PC-3 (cell line): ENCODE results near the gene GAS2L3. TPM values are rescaled to one million over a fixed set of nuclear protein-coding genes. Genes with fewer than 3 reads are reported as not detected.
A peak's percentile ranks its signal among the peaks of the same experiment; 100 is the strongest.

Experiments
- ATAC-seq: fragments of 200-7000 bp; cut with Tn5 transposase; 2 replicates; pipeline ENCODE4 v1.9.1; 2020; ENCODE audit warnings: mild to moderate bottlenecking, moderate library complexity
- BruUV-seq: library from RNA; stranded (reverse); fragments of 400-500 nt; replicated peaks from 2 replicates; lab custom pipeline; 2021; lab: Mats Ljungman, UMichigan
- CTCF ChIA-PET: fragments of 300-600 bp; sonication (Branson Sonifier 250); formaldehyde crosslinking; loops from one replicate; lab custom pipeline; 2022; ENCODE audit warnings: antibody characterized with exemption; lab: Charles Lee
- POLR2A ChIA-PET: fragments of 300-600 bp; sonication (Branson Sonifier 250); formaldehyde crosslinking; loops from one replicate; lab custom pipeline; 2022; ENCODE audit warnings: antibody characterized with exemption; ENCODE audit not compliant: unreplicated experiment; lab: Charles Lee
- DNase-seq: peaks from one replicate; pipeline ENCODE4 v3.0.0-alpha.2; 2015
- H2AFZ ChIP-seq: fragments of 300-600 bp; sonication (generic); 2 replicates; pipeline ENCODE4 v1.6.0; 2016; ENCODE audit warnings: antibody characterized with exemption, low read length
- H3F3A ChIP-seq: fragments of 300-600 bp; sonication (generic); one replicate; pipeline ENCODE4 v1.6.0; 2017; ENCODE audit warnings: antibody characterized with exemption, low read length, control low read depth, mild to moderate bottlenecking; ENCODE audit not compliant: unreplicated experiment
- H3K27ac ChIP-seq: fragments of 300-600 bp; sonication (generic); 2 replicates; pipeline ENCODE4 v1.5.1; 2016; ENCODE audit warnings: mild to moderate bottlenecking, low read length
- H3K27me3 ChIP-seq: fragments of 300-600 bp; sonication (generic); 2 replicates; pipeline ENCODE4 v1.6.1; 2016; ENCODE audit warnings: low read length, mixed read lengths
- H3K36me3 ChIP-seq: fragments of 300-600 bp; sonication (generic); 2 replicates; pipeline ENCODE4 v1.6.1; 2016; ENCODE audit warnings: low read depth, mixed run types, low read length, mixed read lengths
- H3K4me1 ChIP-seq: fragments of 300-600 bp; sonication (generic); 2 replicates; pipeline ENCODE4 v1.5.1; 2016; ENCODE audit warnings: low read length; ENCODE audit not compliant: insufficient read depth
- H3K4me2 ChIP-seq: fragments of 300-600 bp; sonication (generic); 2 replicates; pipeline ENCODE4 v1.6.0; 2016; ENCODE audit warnings: low read length
- H3K4me3 ChIP-seq: fragments of 300-600 bp; sonication (generic); 2 replicates; pipeline ENCODE4 v1.5.1; 2016; ENCODE audit warnings: mild to moderate bottlenecking, low read length, mixed read lengths
- H3K79me2 ChIP-seq: fragments of 300-600 bp; sonication (generic); 2 replicates; pipeline ENCODE4 v1.6.1; 2017; ENCODE audit warnings: low read length, mixed read lengths
- H3K9ac ChIP-seq: fragments of 300-600 bp; sonication (generic); 2 replicates; pipeline ENCODE4 v1.6.0; 2016; ENCODE audit warnings: mild to moderate bottlenecking, low read length
- H3K9me2 ChIP-seq: fragments of 300-600 bp; sonication (generic); replicated peaks from 2 replicates; pipeline ENCODE4 v1.6.1; 2016; ENCODE audit warnings: mixed run types, low read length, mixed read lengths
- H3K9me3 ChIP-seq: fragments of 300-600 bp; sonication (generic); 2 replicates; pipeline ENCODE4 v1.6.1; 2016; ENCODE audit warnings: low read length, mixed read lengths
- H4K20me1 ChIP-seq: fragments of 300-600 bp; sonication (generic); 2 replicates; pipeline ENCODE4 v1.6.1; 2016; ENCODE audit warnings: low read length, mixed read lengths
- EZH2 ChIP-seq: fragments of 300-600 bp; sonication (generic); IDR thresholded peaks from one replicate; pipeline ENCODE4 v1.6.1; 2017; ENCODE audit warnings: antibody characterized with exemption, mild to moderate bottlenecking, low read length; ENCODE audit not compliant: unreplicated experiment
- EZH2phosphoT487 ChIP-seq: fragments of 300-600 bp; sonication (generic); IDR thresholded peaks from 2 replicates; pipeline ENCODE4 v1.6.1; 2018; ENCODE audit warnings: mild to moderate bottlenecking, antibody characterized with exemption, low read length, borderline replicate concordance
- intact Hi-C: fragments of 100-400 bp; cut with micrococcal nuclease; formaldehyde crosslinking; loops from 2 replicates; pipeline ENCODE4 v1.9.0; 2023
- total RNA-seq: library from RNA; depleted of rRNA; stranded (reverse); fragments of >200 nt; gene quantifications from 2 replicates; pipeline ENCODE4 v1.2.3, GENCODE V29; 2014
- TF ChIP-seq, protein P1 (sequence below): fragments of 300-600 bp; sonication (generic); conservative IDR thresholded peaks from 2 replicates; pipeline ENCODE4 v1.5.1; 2017; ENCODE audit warnings: antibody characterized with exemption, low read depth, mild to moderate bottlenecking, low read length

The GAS2L3 gene
- total RNA-seq, 1 experiment from 2014 or later, result 27.8 TPM

GRCh38 chr12:100545092-100545491, 28.4 kb upstream of the GAS2L3 start:
- no peaks in the 10 kb centered on the region for H3K36me3 ChIP-seq
- peak overlapping the region; percentile 26; the same call in 1 of the 2 replicates for H3K4me2 ChIP-seq
- no peaks in the 10 kb centered on the region for H4K20me1 ChIP-seq
- H2AFZ ChIP-seq, result no peak overlapping the region
- no peaks in the 10 kb centered on the region for H3K9me2 ChIP-seq
- H3K9ac ChIP-seq, result no peak overlapping the region
- TF ChIP-seq, protein P1, sequence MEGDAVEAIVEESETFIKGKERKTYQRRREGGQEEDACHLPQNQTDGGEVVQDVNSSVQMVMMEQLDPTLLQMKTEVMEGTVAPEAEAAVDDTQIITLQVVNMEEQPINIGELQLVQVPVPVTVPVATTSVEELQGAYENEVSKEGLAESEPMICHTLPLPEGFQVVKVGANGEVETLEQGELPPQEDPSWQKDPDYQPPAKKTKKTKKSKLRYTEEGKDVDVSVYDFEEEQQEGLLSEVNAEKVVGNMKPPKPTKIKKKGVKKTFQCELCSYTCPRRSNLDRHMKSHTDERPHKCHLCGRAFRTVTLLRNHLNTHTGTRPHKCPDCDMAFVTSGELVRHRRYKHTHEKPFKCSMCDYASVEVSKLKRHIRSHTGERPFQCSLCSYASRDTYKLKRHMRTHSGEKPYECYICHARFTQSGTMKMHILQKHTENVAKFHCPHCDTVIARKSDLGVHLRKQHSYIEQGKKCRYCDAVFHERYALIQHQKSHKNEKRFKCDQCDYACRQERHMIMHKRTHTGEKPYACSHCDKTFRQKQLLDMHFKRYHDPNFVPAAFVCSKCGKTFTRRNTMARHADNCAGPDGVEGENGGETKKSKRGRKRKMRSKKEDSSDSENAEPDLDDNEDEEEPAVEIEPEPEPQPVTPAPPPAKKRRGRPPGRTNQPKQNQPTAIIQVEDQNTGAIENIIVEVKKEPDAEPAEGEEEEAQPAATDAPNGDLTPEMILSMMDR, result no peak
- TF ChIP-seq EZH2 (no peak), EZH2phosphoT487 (no peak)
- H3K4me3 ChIP-seq, result no peak overlapping the region
- DNase-seq (peak; percentile 62), ATAC-seq (peak; percentile 89)
- ChIA-PET POLR2A (no interaction called here), CTCF (no interaction called here)
- no peaks in the 10 kb centered on the region for H3K79me2 ChIP-seq
- peaks cover 22% of the 10 kb centered on the region for H3K27me3 ChIP-seq
- no TSS peak for BruUV-seq
- H3F3A ChIP-seq, result no peaks in the 10 kb centered on the region
- intact Hi-C loops, result no loop called here
- peaks cover 8% of the 10 kb centered on the region for H3K4me1 ChIP-seq
- H3K27ac ChIP-seq, result peak overlapping the region; percentile 42
- no peaks in the 10 kb centered on the region for H3K9me3 ChIP-seq

GRCh38 chr12:100553936-100554335, 19.5 kb upstream of the GAS2L3 start:
- Histone ChIP-seq H3K79me2 (no peaks in the 10 kb centered on the region), H3K9ac (no peak overlapping the region), H3K4me3 (no peak overlapping the region), H3K9me2 (no peaks in the 10 kb centered on the region), H3K4me2 (no peak overlapping the region), H3K4me1 (no peaks in the 10 kb centered on the region), H3K27me3 (peaks cover 12% of the 10 kb centered on the region; the same call in 1 of the 2 replicates), H4K20me1 (no peaks in the 10 kb centered on the region), H3K27ac (no peak overlapping the region), H3F3A (no peaks in the 10 kb centered on the region), H3K36me3 (no peaks in the 10 kb centered on the region), H2AFZ (no peak overlapping the region), H3K9me3 (no peaks in the 10 kb centered on the region)
- POLR2A ChIA-PET, result no interaction called here
- no peak for TF ChIP-seq EZH2
- TF ChIP-seq, protein P1, result no peak
- no peak for TF ChIP-seq EZH2phosphoT487
- DNase-seq (no peak), ATAC-seq (peak; percentile 19; the same call in 1 of the 2 replicates)
- no TSS peak for BruUV-seq
- CTCF ChIA-PET, result interaction anchor here (0.6 to 1.2 kb wide), 2 partner anchors 206 to 431 kb away, joined by 3 to 6 read pairs; no protein-coding TSS in a partner anchor
- intact Hi-C loops, result loop anchor here (1.0 to 10.0 kb wide), 6 partner anchors 162 to 744 kb away; partner anchors contain the start of gene BLTP3B

DNA sequence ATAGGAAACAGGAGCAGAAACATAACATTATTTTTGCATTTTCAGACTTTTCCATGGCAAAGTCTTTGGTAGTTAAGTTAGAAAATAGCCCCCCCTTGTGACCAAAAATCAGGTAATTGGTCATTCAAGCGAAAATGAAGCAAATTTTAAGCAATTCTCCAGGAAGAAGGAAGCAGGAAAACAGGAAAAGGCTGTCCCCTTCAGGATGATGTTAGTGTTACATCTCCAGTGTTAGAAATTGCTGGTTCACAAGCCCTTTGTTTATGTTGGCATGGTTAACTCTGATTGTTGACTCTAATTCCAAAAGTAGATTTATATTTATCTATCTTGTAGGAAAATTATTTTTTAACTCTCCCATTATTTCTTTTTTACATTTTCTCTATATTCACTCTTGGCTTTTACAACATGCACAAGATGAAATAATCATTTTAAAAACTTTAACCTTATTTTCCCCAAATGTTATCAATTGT, 18.8 kb upstream of the GAS2L3 start:
- Histone ChIP-seq H3K4me3 (no peak overlapping the region), H4K20me1 (no peaks in the 10 kb centered on the region), H2AFZ (no peak overlapping the region), H3F3A (no peaks in the 10 kb centered on the region), H3K9me3 (no peaks in the 10 kb centered on the region), H3K4me2 (no peak overlapping the region), H3K4me1 (no peaks in the 10 kb centered on the region), H3K27ac (no peak overlapping the region), H3K9me2 (no peaks in the 10 kb centered on the region), H3K79me2 (no peaks in the 10 kb centered on the region), H3K9ac (no peak overlapping the region), H3K36me3 (no peaks in the 10 kb centered on the region), H3K27me3 (0 out of 2 replicates have a peak, but pooled peaks cover 6% of the 10 kb centered on the region)
- ATAC-seq (peak; percentile 88), DNase-seq (peak; percentile 92)
- intact Hi-C loops, result loop anchor here (1.0 to 10.0 kb wide), 6 partner anchors 162 to 744 kb away; partner anchors contain the start of gene BLTP3B
- POLR2A ChIA-PET, result interaction anchor here (0.7 kb wide), 1 partner anchor 400 kb away, joined by 3 read pairs; no protein-coding TSS in a partner anchor
- CTCF ChIA-PET, result interaction anchor here (0.7 kb wide), 1 partner anchor 96 kb away, joined by 3 read pairs; no protein-coding TSS in a partner anchor
- TF ChIP-seq EZH2 (no peak), EZH2phosphoT487 (no peak)
- TF ChIP-seq, protein P1, result peak; percentile 98
- BruUV-seq, result no TSS peak
